ENCODE data around the gene TPM1. TPM values are rescaled to one million over a fixed set of nuclear protein-coding genes. Genes with fewer than 3 reads are reported as not detected.
"Not testable (repeated sequence)": the region's sequence is repeated elsewhere in the genome, so short reads cannot be mapped to it uniquely, and the experiment has no call there.

TPM1 gene
- total and polyA plus RNA-seq, 7 donors, result 1,097 to 5,131 (median 2,822) TPM

DNA sequence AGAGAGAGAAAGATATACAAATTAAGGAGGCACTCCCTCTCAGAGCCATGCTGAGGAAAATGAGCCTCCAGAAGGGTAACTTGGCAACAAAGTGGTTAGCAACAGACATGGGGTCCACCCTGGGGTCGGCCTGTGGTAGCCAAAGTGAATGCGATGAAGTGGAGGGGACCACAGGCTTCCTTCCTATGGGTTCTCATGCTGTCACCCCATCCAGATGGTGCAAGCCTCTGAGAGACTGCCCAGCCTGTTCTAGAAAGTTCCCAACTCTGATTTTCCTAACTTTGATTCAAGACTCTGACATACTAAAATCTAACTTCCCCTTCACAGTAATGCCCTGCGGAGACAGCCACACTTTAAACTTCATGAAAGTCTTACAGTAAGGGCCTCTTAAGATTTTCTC is 60.9 kb downstream of the TPM1 start:
- H3K27me3 ChIP-seq (ENCODE audit: insufficient read depth in 3 of 3, low read length in 2 of 3), result peaks cover 0 to 3% (median 0%) of the 10 kb centered on the region in 3 donors
- intact Hi-C loops (cut with DNase I), result no loop called here
- H3K9me3 ChIP-seq, result no peaks in the 10 kb centered on the region
- H3K4me3 ChIP-seq, result no peak overlapping the region
- TF ChIP-seq, protein P1, sequence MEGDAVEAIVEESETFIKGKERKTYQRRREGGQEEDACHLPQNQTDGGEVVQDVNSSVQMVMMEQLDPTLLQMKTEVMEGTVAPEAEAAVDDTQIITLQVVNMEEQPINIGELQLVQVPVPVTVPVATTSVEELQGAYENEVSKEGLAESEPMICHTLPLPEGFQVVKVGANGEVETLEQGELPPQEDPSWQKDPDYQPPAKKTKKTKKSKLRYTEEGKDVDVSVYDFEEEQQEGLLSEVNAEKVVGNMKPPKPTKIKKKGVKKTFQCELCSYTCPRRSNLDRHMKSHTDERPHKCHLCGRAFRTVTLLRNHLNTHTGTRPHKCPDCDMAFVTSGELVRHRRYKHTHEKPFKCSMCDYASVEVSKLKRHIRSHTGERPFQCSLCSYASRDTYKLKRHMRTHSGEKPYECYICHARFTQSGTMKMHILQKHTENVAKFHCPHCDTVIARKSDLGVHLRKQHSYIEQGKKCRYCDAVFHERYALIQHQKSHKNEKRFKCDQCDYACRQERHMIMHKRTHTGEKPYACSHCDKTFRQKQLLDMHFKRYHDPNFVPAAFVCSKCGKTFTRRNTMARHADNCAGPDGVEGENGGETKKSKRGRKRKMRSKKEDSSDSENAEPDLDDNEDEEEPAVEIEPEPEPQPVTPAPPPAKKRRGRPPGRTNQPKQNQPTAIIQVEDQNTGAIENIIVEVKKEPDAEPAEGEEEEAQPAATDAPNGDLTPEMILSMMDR (IDR thresholded peaks at IDR 0.05), result no peak
- 84 to 95% (median 94%) methylated on average over 3 of the region's 3 CpGs for WGBS, 3 donors
- H3K4me1 ChIP-seq, result no peaks in the 10 kb centered on the region
- DNase-seq (no peak), ATAC-seq (no peak)
- no peaks in the 10 kb centered on the region for H3K36me3 ChIP-seq (ENCODE audit: insufficient read depth in 1 of 2, low read depth in 1 of 2)
- no peak overlapping the region for H3K27ac ChIP-seq

DNA sequence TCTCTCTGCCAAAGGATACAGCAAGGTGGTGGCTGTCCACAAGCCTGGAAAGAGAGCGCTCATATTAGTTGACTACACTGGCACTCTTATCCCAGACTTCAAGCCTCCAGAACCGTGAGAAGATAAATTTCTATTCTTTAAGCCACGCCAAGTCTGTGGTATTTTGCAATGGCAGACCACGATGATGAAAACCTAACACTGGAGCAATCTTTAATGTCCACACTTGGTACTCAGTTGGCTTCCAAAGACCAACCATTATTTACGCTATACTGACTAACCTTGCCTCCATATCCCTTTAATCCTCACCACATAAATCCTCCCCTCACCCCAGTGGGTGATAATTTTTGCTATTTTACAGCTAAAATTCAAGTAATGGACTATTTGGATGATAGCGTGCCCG is 62.2 kb downstream of the TPM1 start:
- ATAC-seq, result peak in 1 of 4 donors; percentile 20
- intact Hi-C loops (cut with DNase I), result no loop called here
- Histone ChIP-seq H3K4me3 (no peak overlapping the region), H3K36me3 (ENCODE audit: insufficient read depth in 1 of 2, low read depth in 1 of 2) (no peaks in the 10 kb centered on the region), H3K27me3 (ENCODE audit: insufficient read depth in 3 of 3, low read length in 2 of 3) (peaks cover 0 to 3% (median 0%) of the 10 kb centered on the region in 3 donors), H3K4me1 (no peaks in the 10 kb centered on the region), H3K9me3 (no peaks in the 10 kb centered on the region), H3K27ac (no peak overlapping the region)
- TF ChIP-seq, protein P1 (IDR thresholded peaks at IDR 0.05), result no peak
- WGBS, 3 donors, result 64 to 72% (median 71%) methylated on average over 7 of the region's 7 CpGs
- no peak for DNase-seq

DNA sequence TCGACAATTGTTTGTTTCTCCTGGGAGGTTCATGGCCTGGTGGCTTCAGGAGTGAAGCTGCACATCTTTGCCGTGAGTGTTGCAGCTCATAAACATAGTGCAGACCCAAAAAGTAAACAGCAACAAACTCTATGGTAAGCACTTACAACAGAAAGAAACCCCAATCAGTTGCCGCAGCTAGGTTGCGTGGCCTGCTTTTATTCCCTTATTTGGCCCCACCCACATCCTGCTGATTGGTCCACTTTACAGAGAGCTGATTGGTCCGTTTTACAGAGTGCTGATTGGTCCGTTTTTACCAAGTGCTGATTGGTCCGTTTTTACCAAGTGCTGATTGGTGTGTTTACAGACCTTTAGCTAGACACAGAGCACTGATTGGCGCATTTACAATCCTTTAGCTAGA is 62.8 kb downstream of the TPM1 start:
- H3K36me3 ChIP-seq (ENCODE audit: insufficient read depth in 1 of 2, low read depth in 1 of 2); H3K4me1 ChIP-seq; H3K9me3 ChIP-seq; H3K4me3 ChIP-seq; H3K27me3 ChIP-seq (ENCODE audit: insufficient read depth in 3 of 3, low read length in 2 of 3); intact Hi-C loops (cut with DNase I); DNase-seq; ATAC-seq; H3K27ac ChIP-seq: not testable (repeated sequence)
- 75 to 86% (median 77%) methylated on average over 8 of the region's 8 CpGs for WGBS, 3 donors

DNA sequence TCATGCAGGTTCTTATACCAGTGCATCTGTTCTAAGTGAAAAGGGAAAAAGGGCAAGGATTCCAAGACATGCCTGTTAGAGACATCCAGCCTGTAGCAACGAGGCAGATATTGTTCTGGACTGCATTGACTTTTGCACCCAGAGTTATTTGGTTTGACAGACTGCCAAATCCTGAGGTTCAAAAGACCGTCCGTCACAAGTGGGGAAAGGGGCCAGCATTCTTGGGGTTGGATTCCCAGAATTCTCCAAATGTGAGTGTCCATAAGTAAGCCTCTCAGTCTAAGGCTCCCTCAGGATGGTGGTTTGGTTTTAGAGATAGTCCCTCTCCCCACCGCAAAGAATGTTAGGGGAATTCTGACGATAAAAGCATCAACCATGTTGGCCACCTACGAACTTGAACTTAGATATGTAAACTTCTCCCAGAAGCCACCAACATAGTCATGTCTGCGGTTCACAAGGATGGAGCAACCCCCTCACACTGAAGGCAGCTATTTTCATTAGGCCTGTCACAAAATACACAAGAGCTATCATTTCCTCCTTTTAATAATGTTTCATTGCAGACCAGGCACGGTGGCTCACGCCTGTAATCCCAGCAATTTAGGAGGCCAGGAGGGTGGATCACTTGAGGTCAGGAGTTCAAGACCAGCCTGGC is 65.5 kb downstream of the TPM1 start:
- no peaks in the 10 kb centered on the region for H3K36me3 ChIP-seq (ENCODE audit: insufficient read depth in 1 of 2, low read depth in 1 of 2)
- WGBS, 3 donors, result 37 to 49% (median 46%) methylated on average over 9 of the region's 9 CpGs
- H3K27ac ChIP-seq, result no peak overlapping the region
- H3K27me3 ChIP-seq (ENCODE audit: insufficient read depth in 3 of 3, low read length in 2 of 3), result peaks cover 0 to 3% (median 0%) of the 10 kb centered on the region in 3 donors
- no peaks in the 10 kb centered on the region for H3K9me3 ChIP-seq
- DNase-seq (no peak), ATAC-seq (peak in 1 of 4 donors; percentile 30)
- TF ChIP-seq, protein P1 (IDR thresholded peaks at IDR 0.05), result no peak
- no peaks in the 10 kb centered on the region for H3K4me1 ChIP-seq
- intact Hi-C loops (cut with DNase I), result no loop called here
- H3K4me3 ChIP-seq, result no peak overlapping the region

DNA sequence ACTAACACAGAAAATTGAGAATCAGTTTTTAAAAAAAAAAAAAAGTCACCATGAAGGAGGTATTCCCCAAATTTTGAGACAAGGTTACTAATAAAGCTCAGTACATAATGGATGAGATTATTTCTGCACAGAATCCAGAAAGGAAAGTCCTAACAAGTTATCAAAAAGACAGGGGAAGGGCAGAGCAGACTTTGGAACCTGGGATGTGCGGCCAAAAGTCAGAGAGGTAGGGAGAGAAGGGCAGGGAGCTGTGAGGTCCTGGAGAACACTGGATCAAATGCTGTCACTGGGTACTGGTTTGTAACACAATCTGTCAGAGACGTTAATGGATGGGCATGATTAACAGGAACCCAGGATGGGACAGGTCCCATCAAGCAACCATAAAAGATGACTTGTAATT is 67.0 kb downstream of the TPM1 start:
- intact Hi-C loops (cut with DNase I), result no loop called here
- TF ChIP-seq, protein P1 (IDR thresholded peaks at IDR 0.05), result no peak
- Histone ChIP-seq H3K27ac (no peak overlapping the region), H3K9me3 (no peaks in the 10 kb centered on the region), H3K4me1 (no peaks in the 10 kb centered on the region), H3K4me3 (no peak overlapping the region), H3K36me3 (ENCODE audit: insufficient read depth in 1 of 2, low read depth in 1 of 2) (no peaks in the 10 kb centered on the region), H3K27me3 (ENCODE audit: insufficient read depth in 3 of 3, low read length in 2 of 3) (peaks cover 0 to 3% (median 0%) of the 10 kb centered on the region in 3 donors)
- ATAC-seq (no peak), DNase-seq (no peak)
- 84 to 91% (median 89%) methylated on average over 2 of the region's 2 CpGs for WGBS, 3 donors
